Panc1 (cell line): ENCODE data around the gene CASQ1.

Experiments used
- CTCF ChIP-seq: fragments of 450-650 bp; IDR thresholded peaks from 2 replicates; pipeline ENCODE4 v1.5.1; 2017; ENCODE audit warnings: mild to moderate bottlenecking
- POLR2AphosphoS5 ChIP-seq: IDR thresholded peaks from 2 replicates; pipeline ENCODE4 v1.6.1; 2012; ENCODE audit warnings: mild to moderate bottlenecking, low read depth, low read length, moderate library complexity
- TCF7L2 ChIP-seq: IDR thresholded peaks from 2 replicates; pipeline ENCODE4 v1.6.1; 2011; ENCODE audit warnings: mild to moderate bottlenecking, low read depth, low read length, inconsistent platforms

GRCh38 chr1:160232911-160233310 lies 42.5 kb downstream of the CASQ1 start:
- TF ChIP-seq CTCF (no peak), POLR2AphosphoS5 (no peak), TCF7L2 (no peak)
